Sciatic nerve (tissue), 2 donors: ENCODE measurements around the gene NOTCH1. TPM values are rescaled to one million over a fixed set of nuclear protein-coding genes. Genes with fewer than 3 reads are reported as not detected.

Experiments
- ATAC-seq: fragments of 200-7000 bp; cut with Tn5 transposase; one replicate; pipeline ENCODE4 v1.9.1; 2020; ENCODE audit warnings: mild to moderate bottlenecking, moderate library complexity
- DNase-seq: peaks from one replicate; pipeline ENCODE4 v3.0.0-alpha.2; 2020; ENCODE audit warnings: low spot score
- intact Hi-C: fragments of 100-400 bp; cut with DNase I; formaldehyde crosslinking; loops from one replicate; pipeline ENCODE4 v1.14.2; 2022
- total RNA-seq: library from RNA; stranded (reverse); fragmentation: NEBNext Ultra II Directional; extraction: Animal tissue kit (Norgen Biotek cat#: 25700); gene quantifications from one replicate; pipeline ENCODE4 v1.2.1, GENCODE V29; 2021
- donor health status: DM: no; HTN: no; CAD: no.
- donor health status: DM: no; HTN: no; CAD: no.

The NOTCH1 gene
- total RNA-seq, 1 donor from 2014 or later: 84.2 TPM

- intact Hi-C loops: loop anchor here (2.0 kb wide), 1 partner anchor 141 kb away; no protein-coding TSS in a partner anchor
- DNase-seq: no peak
- no peak for ATAC-seq
These were observed 59.7 kb downstream of the NOTCH1 start for GRCh38 chr9:136486131-136486530.

GRCh38 chr9:136485049-136486045 lies 60.5 kb downstream of the NOTCH1 start:
- ATAC-seq: peak; percentile 31
- DNase-seq: peak; percentile 91
- intact Hi-C loops: loop anchor here (2.0 kb wide), 1 partner anchor 141 kb away; no protein-coding TSS in a partner anchor

GRCh38 chr9:136484153-136485048 lies 61.4 kb downstream of the NOTCH1 start:
- DNase-seq (no peak), ATAC-seq (peak; percentile 0)
- intact Hi-C loops: no loop called here

GRCh38 chr9:136483589-136484152 lies 62.2 kb downstream of the NOTCH1 start:
- peak; percentile 68 for ATAC-seq
- DNase-seq: peak; percentile 98
- intact Hi-C loops: no loop called here

- intact Hi-C loops: no loop called here
- ATAC-seq: peak; percentile 91
These were observed 62.9 kb downstream of the NOTCH1 start, which contains the start of gene SEC16A for GRCh38 chr9:136482793-136483588. Gene SEC16A, minus strand, starts transcription at chr9:136483040. Its CDS starts 5,425 bp downstream, at chr9:136477615.

GRCh38 chr9:136482046-136482792 lies 63.6 kb downstream of the NOTCH1 start:
- ATAC-seq: no peak
- no peak for DNase-seq
- intact Hi-C loops: no loop called here

More at GRCh38 chr9:136482793-136483588, 62.9 kb downstream of the NOTCH1 start, which contains the start of gene SEC16A:
- peak; percentile 100 for DNase-seq

GRCh38 chr9:136481558-136481957 lies 64.3 kb downstream of the NOTCH1 start:
- no peak for ATAC-seq
- intact Hi-C loops: no loop called here
- DNase-seq: no peak

- intact Hi-C loops: no loop called here
- no peak for DNase-seq
- ATAC-seq: no peak
These were observed 69.3 kb downstream of the NOTCH1 start for GRCh38 chr9:136476369-136477150.

GRCh38 chr9:136474974-136475865 lies 70.6 kb downstream of the NOTCH1 start:
- intact Hi-C loops: no loop called here
- no peak for ATAC-seq
- no peak for DNase-seq

- ATAC-seq: no peak
- intact Hi-C loops: no loop called here
- no peak for DNase-seq
These were observed 71.7 kb downstream of the NOTCH1 start for GRCh38 chr9:136474021-136474640.

- intact Hi-C loops: no loop called here
- DNase-seq (no peak), ATAC-seq (no peak)
These were observed 72.5 kb downstream of the NOTCH1 start for GRCh38 chr9:136473354-136473721.

GRCh38 chr9:136472640-136473353 lies 73.1 kb downstream of the NOTCH1 start:
- no peak for ATAC-seq
- no peak for DNase-seq
- intact Hi-C loops: no loop called here

- intact Hi-C loops: no loop called here
- ATAC-seq: no peak
- no peak for DNase-seq
These were observed 73.9 kb downstream of the NOTCH1 start for GRCh38 chr9:136471802-136472487.

GRCh38 chr9:136470792-136471469 lies 74.9 kb downstream of the NOTCH1 start:
- ATAC-seq (no peak), DNase-seq (no peak)
- intact Hi-C loops: no loop called here
